Measurements from ENCODE around the gene AMDHD2. TPM values are rescaled to one million over a fixed set of nuclear protein-coding genes. Genes with fewer than 3 reads are reported as not detected.
A peak's percentile ranks its signal among the peaks of the same experiment; 100 is the strongest.

AMDHD2 gene
- total RNA-seq, 1 donor from 2014 or later = 7.3 TPM

GRCh38 chr16:2498531-2499253 is 21.5 kb upstream of the AMDHD2 start:
- Histone ChIP-seq H3K4me3 (ENCODE audit: low read length in 3 of 3) (peak overlapping the region in 1 of 3 donors; percentile 2), H3K27ac (ENCODE audit: low read depth, low read length) (no peak overlapping the region), H3K4me1 (ENCODE audit: control insufficient read depth in 3 of 3, insufficient read depth in 3 of 3, low read length in 3 of 3) (peaks cover 34 to 59% (median 46%) of the 10 kb centered on the region in 3 donors), H3K27me3 (ENCODE audit: control insufficient read depth in 3 of 3, insufficient read depth in 3 of 3, low read length in 3 of 3) (no peaks in the 10 kb centered on the region), H3K9me3 (ENCODE audit: control insufficient read depth in 3 of 3, low read length in 3 of 3) (no peaks in the 10 kb centered on the region), H3K9ac (ENCODE audit: low read depth in 1 of 3, low read length in 3 of 3) (peak overlapping the region in 2 of 3 donors; percentile 43 to 73), H3K36me3 (ENCODE audit: control insufficient read depth in 3 of 3, insufficient read depth in 3 of 3, low read length in 3 of 3) (peaks cover 8 to 10% (median 9%) of the 10 kb centered on the region in 3 donors)

DNA sequence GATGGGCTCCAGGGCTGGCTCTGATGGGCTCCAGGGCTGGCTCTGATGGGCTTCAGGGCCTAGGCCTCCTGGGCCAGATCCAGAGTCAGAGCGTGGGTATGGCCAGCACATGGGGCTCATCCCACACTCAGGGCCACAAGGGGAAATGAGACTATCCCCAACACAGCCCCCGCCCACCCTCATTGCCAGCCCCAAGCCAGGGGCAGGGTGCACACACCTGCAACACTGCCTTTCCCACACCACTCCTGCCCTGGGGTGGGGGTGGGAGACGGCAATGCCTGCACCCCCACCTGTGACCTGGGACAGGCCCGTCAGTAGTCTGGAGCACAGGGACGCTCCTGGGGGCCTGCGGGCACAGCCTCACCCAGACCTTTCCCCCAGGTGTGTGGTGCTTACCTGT is 20.7 kb upstream of the AMDHD2 start:
- H3K4me1 ChIP-seq (ENCODE audit: control insufficient read depth in 3 of 3, insufficient read depth in 3 of 3, low read length in 3 of 3) = peaks cover 34 to 59% (median 46%) of the 10 kb centered on the region in 3 donors
- peaks cover 8 to 10% (median 9%) of the 10 kb centered on the region in 3 donors for H3K36me3 ChIP-seq (ENCODE audit: control insufficient read depth in 3 of 3, insufficient read depth in 3 of 3, low read length in 3 of 3)
- no peaks in the 10 kb centered on the region for H3K27me3 ChIP-seq (ENCODE audit: control insufficient read depth in 3 of 3, insufficient read depth in 3 of 3, low read length in 3 of 3)
- no peak overlapping the region for H3K4me3 ChIP-seq (ENCODE audit: low read length in 3 of 3)
- H3K9me3 ChIP-seq (ENCODE audit: control insufficient read depth in 3 of 3, low read length in 3 of 3) = no peaks in the 10 kb centered on the region
- H3K9ac ChIP-seq (ENCODE audit: low read depth in 1 of 3, low read length in 3 of 3) = peak overlapping the region in 1 of 3 donors; percentile 43
- no peak overlapping the region for H3K27ac ChIP-seq (ENCODE audit: low read depth, low read length)

- Histone ChIP-seq H3K36me3 (ENCODE audit: control insufficient read depth in 3 of 3, insufficient read depth in 3 of 3, low read length in 3 of 3) (peaks cover 8 to 10% (median 9%) of the 10 kb centered on the region in 3 donors), H3K27me3 (ENCODE audit: control insufficient read depth in 3 of 3, insufficient read depth in 3 of 3, low read length in 3 of 3) (no peaks in the 10 kb centered on the region), H3K9ac (ENCODE audit: low read depth in 1 of 3, low read length in 3 of 3) (peak overlapping the region in 1 of 3 donors; percentile 20), H3K4me3 (ENCODE audit: low read length in 3 of 3) (no peak overlapping the region), H3K4me1 (ENCODE audit: control insufficient read depth in 3 of 3, insufficient read depth in 3 of 3, low read length in 3 of 3) (peaks cover 34 to 59% (median 46%) of the 10 kb centered on the region in 3 donors), H3K27ac (ENCODE audit: low read depth, low read length) (no peak overlapping the region), H3K9me3 (ENCODE audit: control insufficient read depth in 3 of 3, low read length in 3 of 3) (no peaks in the 10 kb centered on the region)
These were observed 20.2 kb upstream of the AMDHD2 start for GRCh38 chr16:2499890-2500429.

GRCh38 chr16:2500430-2500917 is 19.7 kb upstream of the AMDHD2 start:
- Histone ChIP-seq H3K4me3 (ENCODE audit: low read length in 3 of 3) (no peak overlapping the region), H3K27ac (ENCODE audit: low read depth, low read length) (no peak overlapping the region), H3K36me3 (ENCODE audit: control insufficient read depth in 3 of 3, insufficient read depth in 3 of 3, low read length in 3 of 3) (peaks cover 8 to 10% (median 9%) of the 10 kb centered on the region in 3 donors), H3K9ac (ENCODE audit: low read depth in 1 of 3, low read length in 3 of 3) (no peak overlapping the region), H3K9me3 (ENCODE audit: control insufficient read depth in 3 of 3, low read length in 3 of 3) (no peaks in the 10 kb centered on the region), H3K4me1 (ENCODE audit: control insufficient read depth in 3 of 3, insufficient read depth in 3 of 3, low read length in 3 of 3) (peaks cover 34 to 59% (median 46%) of the 10 kb centered on the region in 3 donors), H3K27me3 (ENCODE audit: control insufficient read depth in 3 of 3, insufficient read depth in 3 of 3, low read length in 3 of 3) (no peaks in the 10 kb centered on the region)

DNA sequence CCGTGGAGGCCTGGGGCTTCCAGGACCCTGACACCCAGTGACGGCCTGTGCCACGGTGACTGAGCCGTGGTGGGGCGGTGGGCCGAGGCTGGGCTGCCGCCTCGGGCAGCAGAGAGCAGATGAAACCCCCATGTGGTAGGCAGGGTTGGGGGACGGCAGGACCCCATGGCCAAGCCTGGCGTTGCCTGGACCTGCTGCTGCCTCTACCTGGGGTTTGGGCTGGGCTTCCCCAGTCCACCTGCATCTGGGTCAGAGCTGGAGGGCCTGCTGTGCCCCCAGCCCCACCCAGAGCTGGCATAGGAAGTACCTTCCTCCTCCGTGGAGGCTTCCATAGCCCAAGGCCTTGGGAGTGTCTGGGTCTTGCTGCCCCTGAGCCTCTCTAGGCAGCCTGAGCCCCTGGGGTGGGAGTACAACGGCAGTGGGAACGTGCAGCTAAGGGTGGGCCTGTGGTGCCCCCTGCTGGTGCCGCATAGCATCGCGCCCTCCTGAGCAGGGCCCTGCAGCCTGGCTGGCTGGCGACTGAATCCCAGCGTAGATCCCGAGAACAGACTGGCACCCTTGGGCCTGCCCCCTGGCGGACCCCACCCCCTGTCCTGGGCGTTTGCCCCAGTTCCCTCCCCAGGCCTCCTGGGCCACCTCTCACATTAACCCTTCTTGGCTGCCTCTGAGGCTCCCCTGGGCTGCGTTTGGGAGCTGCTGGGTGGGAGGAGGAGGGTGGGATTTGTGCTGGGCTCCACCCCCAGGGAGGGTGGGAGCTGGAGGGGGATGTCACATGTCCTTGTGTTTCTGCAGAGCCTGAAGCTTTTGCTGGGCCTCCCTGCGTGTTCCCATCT is 19.0 kb upstream of the AMDHD2 start:
- Histone ChIP-seq H3K27me3 (ENCODE audit: control insufficient read depth in 3 of 3, insufficient read depth in 3 of 3, low read length in 3 of 3) (no peaks in the 10 kb centered on the region), H3K9ac (ENCODE audit: low read depth in 1 of 3, low read length in 3 of 3) (peak overlapping the region in 1 of 3 donors; percentile 68), H3K9me3 (ENCODE audit: control insufficient read depth in 3 of 3, low read length in 3 of 3) (no peaks in the 10 kb centered on the region), H3K4me1 (ENCODE audit: control insufficient read depth in 3 of 3, insufficient read depth in 3 of 3, low read length in 3 of 3) (peaks cover 34 to 59% (median 46%) of the 10 kb centered on the region in 3 donors), H3K27ac (ENCODE audit: low read depth, low read length) (no peak overlapping the region), H3K36me3 (ENCODE audit: control insufficient read depth in 3 of 3, insufficient read depth in 3 of 3, low read length in 3 of 3) (peaks cover 8 to 12% (median 10%) of the 10 kb centered on the region in 3 donors), H3K4me3 (ENCODE audit: low read length in 3 of 3) (peak overlapping the region in 1 of 3 donors; percentile 22)

GRCh38 chr16:2501946-2502895 is 17.9 kb upstream of the AMDHD2 start:
- H3K9ac ChIP-seq (ENCODE audit: low read depth in 1 of 3, low read length in 3 of 3) = peak overlapping the region in 1 of 3 donors; percentile 68
- H3K4me3 ChIP-seq (ENCODE audit: low read length in 3 of 3) = no peak overlapping the region
- no peak overlapping the region for H3K27ac ChIP-seq (ENCODE audit: low read depth, low read length)
- H3K9me3 ChIP-seq (ENCODE audit: control insufficient read depth in 3 of 3, low read length in 3 of 3) = no peaks in the 10 kb centered on the region
- H3K36me3 ChIP-seq (ENCODE audit: control insufficient read depth in 3 of 3, insufficient read depth in 3 of 3, low read length in 3 of 3) = peaks cover 0 to 3% (median 3%) of the 10 kb centered on the region in 3 donors
- peaks cover 29 to 51% (median 40%) of the 10 kb centered on the region in 3 donors for H3K4me1 ChIP-seq (ENCODE audit: control insufficient read depth in 3 of 3, insufficient read depth in 3 of 3, low read length in 3 of 3)
- no peaks in the 10 kb centered on the region for H3K27me3 ChIP-seq (ENCODE audit: control insufficient read depth in 3 of 3, insufficient read depth in 3 of 3, low read length in 3 of 3)

- Histone ChIP-seq H3K27ac (ENCODE audit: low read depth, low read length) (no peak overlapping the region), H3K4me3 (ENCODE audit: low read length in 3 of 3) (no peak overlapping the region), H3K9me3 (ENCODE audit: control insufficient read depth in 3 of 3, low read length in 3 of 3) (no peaks in the 10 kb centered on the region), H3K27me3 (ENCODE audit: control insufficient read depth in 3 of 3, insufficient read depth in 3 of 3, low read length in 3 of 3) (no peaks in the 10 kb centered on the region), H3K36me3 (ENCODE audit: control insufficient read depth in 3 of 3, insufficient read depth in 3 of 3, low read length in 3 of 3) (peaks cover 0 to 3% (median 2%) of the 10 kb centered on the region in 3 donors), H3K4me1 (ENCODE audit: control insufficient read depth in 3 of 3, insufficient read depth in 3 of 3, low read length in 3 of 3) (peaks cover 8 to 22% (median 15%) of the 10 kb centered on the region in 3 donors), H3K9ac (ENCODE audit: low read depth in 1 of 3, low read length in 3 of 3) (no peak overlapping the region)
These were observed 14.5 kb upstream of the AMDHD2 start for GRCh38 chr16:2505695-2506094.

- Histone ChIP-seq H3K9ac (ENCODE audit: low read depth in 1 of 3, low read length in 3 of 3) (peak overlapping the region in 1 of 3 donors; percentile 50), H3K36me3 (ENCODE audit: control insufficient read depth in 3 of 3, insufficient read depth in 3 of 3, low read length in 3 of 3) (peaks cover 0 to 3% (median 0%) of the 10 kb centered on the region in 3 donors), H3K4me1 (ENCODE audit: control insufficient read depth in 3 of 3, insufficient read depth in 3 of 3, low read length in 3 of 3) (peaks cover 2 to 18% (median 11%) of the 10 kb centered on the region in 3 donors)
These were observed 13.0 kb upstream of the AMDHD2 start for GRCh38 chr16:2507052-2507659.

More at GRCh38 chr16:2507052-2507659, 13.0 kb upstream of the AMDHD2 start:
- H3K4me3 ChIP-seq (ENCODE audit: low read length in 3 of 3) = no peak overlapping the region
- no peaks in the 10 kb centered on the region for H3K27me3 ChIP-seq (ENCODE audit: control insufficient read depth in 3 of 3, insufficient read depth in 3 of 3, low read length in 3 of 3)
- no peaks in the 10 kb centered on the region for H3K9me3 ChIP-seq (ENCODE audit: control insufficient read depth in 3 of 3, low read length in 3 of 3)
- peak overlapping the region; percentile 54 for H3K27ac ChIP-seq (ENCODE audit: low read depth, low read length)
